BLaER1 treated with 17β-estradiol and CSF1 and Interleukin-3, amounts not matched to agents 10 nM and 100 nM (cell line): ENCODE data around the gene AGAP1.

Experiments
- H3K27ac ChIP-seq, 11 experiments: shearing (Covaris generic); formaldehyde crosslinking; 2 replicates each; pipeline ENCODE4 v1.8.1; 2022
- H3K27me3 ChIP-seq, 11 experiments: shearing (Covaris generic); formaldehyde crosslinking; 2 replicates each; pipeline ENCODE4 v1.8.1; 2022
- H3K36me3 ChIP-seq, 11 experiments: shearing (Covaris generic); formaldehyde crosslinking; 2 replicates each; pipeline ENCODE4 v1.8.1; 2022
- H3K4me1 ChIP-seq, 10 experiments: shearing (Covaris generic); formaldehyde crosslinking; 2 replicates each; pipeline ENCODE4 v1.8.1; 2022
- H3K4me2 ChIP-seq, 11 experiments: shearing (Covaris generic); formaldehyde crosslinking; 2 replicates each; pipeline ENCODE4 v1.8.1; 2022
- H3K4me3 ChIP-seq, 10 experiments: shearing (Covaris generic); formaldehyde crosslinking; 2 replicates each; pipeline ENCODE4 v1.8.1; 2022
- H3K9ac ChIP-seq, 11 experiments: shearing (Covaris generic); formaldehyde crosslinking; 2 replicates each; pipeline ENCODE4 v1.8.1; 2022
- H3K9me3 ChIP-seq, 11 experiments: shearing (Covaris generic); formaldehyde crosslinking; replicated peaks in 1 of 11; 2 replicates each; pipeline ENCODE4 v1.8.1; 2022
- H4K20me1 ChIP-seq, 11 experiments: shearing (Covaris generic); formaldehyde crosslinking; 2 replicates each; pipeline ENCODE4 v1.8.1; 2022
- Cebpa-rat ChIP-seq, 11 experiments: shearing (Covaris generic); IDR thresholded peaks; 2 replicates each; pipeline ENCODE4 v1.8.1; 2022

The AGAP1 gene

DNA sequence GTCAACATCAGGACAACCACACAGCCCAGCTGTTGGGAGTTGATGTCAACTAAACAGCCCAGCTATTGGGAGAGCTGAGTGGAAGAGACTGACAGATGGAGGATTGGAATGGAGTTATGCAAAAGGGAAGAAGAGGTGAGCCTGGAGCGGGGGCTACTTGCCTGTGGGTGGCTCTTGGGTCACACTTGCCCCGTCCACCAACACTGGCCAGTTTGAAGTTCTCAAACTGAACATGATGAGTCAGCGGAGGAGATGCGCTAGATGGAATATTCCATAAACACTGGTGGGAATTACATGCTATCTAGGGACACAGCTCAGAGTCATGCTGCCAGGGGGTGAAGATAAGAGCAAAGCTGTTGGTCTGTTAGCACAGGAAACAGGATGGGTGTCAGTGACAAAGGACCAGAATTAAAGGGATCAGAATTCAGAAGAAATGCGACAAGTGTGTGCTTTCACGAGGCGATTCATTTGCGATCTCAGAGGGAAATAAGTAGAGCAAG is 33.2 kb upstream of the AGAP1 start:
- H3K36me3 ChIP-seq, result no peaks in the 10 kb centered on the region
- H3K27me3 ChIP-seq, result no peaks in the 10 kb centered on the region
- H4K20me1 ChIP-seq, result no peaks in the 10 kb centered on the region
- no peak overlapping the region for H3K9ac ChIP-seq
- H3K4me2 ChIP-seq, result no peak overlapping the region
- H3K27ac ChIP-seq, result no peak overlapping the region
- H3K9me3 ChIP-seq, result peaks cover 9 to 20% (median 16%) of the 10 kb centered on the region in 11 experiments; a peak in 21 of 22 replicates
- no peak overlapping the region for H3K4me3 ChIP-seq
- H3K4me1 ChIP-seq, result no peaks in the 10 kb centered on the region
- no peak for TF ChIP-seq Cebpa-rat (IDR thresholded peaks at IDR 0.05)

DNA sequence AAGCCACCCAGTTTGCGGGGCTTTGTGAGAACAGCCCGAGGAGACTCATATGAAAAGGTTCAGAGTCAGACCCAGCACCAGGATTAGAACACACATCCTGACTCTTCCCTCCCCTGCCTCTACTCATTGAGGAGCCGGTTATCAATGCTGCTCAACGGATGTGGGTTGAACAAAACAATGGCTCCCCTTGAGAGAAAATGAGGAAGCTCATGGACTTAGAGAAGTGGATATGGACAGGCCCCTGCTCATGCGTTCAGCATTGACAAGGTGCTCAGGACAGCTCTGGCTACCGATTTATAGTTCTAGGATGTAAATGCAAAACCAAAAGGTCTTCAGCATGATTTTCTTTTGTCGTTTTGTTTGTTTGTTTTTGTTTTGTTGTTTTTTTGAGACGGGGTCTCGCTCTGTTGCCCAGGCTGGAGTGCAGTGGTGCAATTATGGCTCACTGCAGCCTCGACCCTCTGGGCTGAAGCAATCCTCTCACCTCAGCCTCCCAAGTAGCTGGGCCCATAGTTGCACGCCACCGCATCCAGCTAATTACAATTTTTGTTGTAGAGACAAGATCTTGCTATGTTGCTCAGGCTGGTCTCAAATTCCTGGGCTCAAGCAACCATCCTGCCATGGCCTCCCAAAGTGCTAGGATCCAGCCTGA is 32.0 kb upstream of the AGAP1 start:
- no peaks in the 10 kb centered on the region for H3K4me1 ChIP-seq
- H3K27ac ChIP-seq, result no peak overlapping the region
- no peaks in the 10 kb centered on the region for H3K36me3 ChIP-seq
- no peak overlapping the region for H3K4me3 ChIP-seq
- H3K27me3 ChIP-seq, result no peaks in the 10 kb centered on the region
- peaks cover under 1 to 8% (median 6%) of the 10 kb centered on the region in 11 experiments; a peak in 20 of 22 replicates for H3K9me3 ChIP-seq
- no peak for TF ChIP-seq Cebpa-rat (IDR thresholded peaks at IDR 0.05)
- no peak overlapping the region for H3K9ac ChIP-seq
- H4K20me1 ChIP-seq, result no peaks in the 10 kb centered on the region
- H3K4me2 ChIP-seq, result no peak overlapping the region

DNA sequence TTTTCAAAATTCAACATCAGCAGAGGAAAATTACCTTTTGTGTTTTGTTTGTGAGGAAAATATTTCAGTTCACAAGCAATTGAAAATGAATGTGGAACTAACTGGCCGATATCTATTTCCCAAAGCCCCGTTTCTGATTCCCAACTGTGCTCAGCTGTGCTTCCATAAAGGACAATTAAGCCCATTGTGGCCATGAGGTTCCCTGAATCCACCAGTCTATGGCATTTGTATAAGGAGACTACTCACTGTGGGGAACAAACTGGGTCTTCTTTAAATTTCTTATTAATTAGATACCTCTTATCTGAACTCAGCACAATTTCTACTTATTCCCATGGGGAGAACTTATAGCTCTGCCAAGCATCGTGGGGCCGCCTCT is 31.4 kb upstream of the AGAP1 start:
- Histone ChIP-seq H3K36me3 (no peaks in the 10 kb centered on the region), H4K20me1 (no peaks in the 10 kb centered on the region), H3K27me3 (no peaks in the 10 kb centered on the region), H3K4me3 (no peak overlapping the region), H3K9me3 (peaks cover 0 to 2% (median 1%) of the 10 kb centered on the region in 11 experiments; a peak in 9 of 22 replicates), H3K4me2 (no peak overlapping the region), H3K27ac (no peak overlapping the region), H3K4me1 (peaks cover 0 to 5% (median 2%) of the 10 kb centered on the region in 10 experiments; a peak in 10 of 20 replicates), H3K9ac (no peak overlapping the region)
- no peak for TF ChIP-seq Cebpa-rat (IDR thresholded peaks at IDR 0.05)

DNA sequence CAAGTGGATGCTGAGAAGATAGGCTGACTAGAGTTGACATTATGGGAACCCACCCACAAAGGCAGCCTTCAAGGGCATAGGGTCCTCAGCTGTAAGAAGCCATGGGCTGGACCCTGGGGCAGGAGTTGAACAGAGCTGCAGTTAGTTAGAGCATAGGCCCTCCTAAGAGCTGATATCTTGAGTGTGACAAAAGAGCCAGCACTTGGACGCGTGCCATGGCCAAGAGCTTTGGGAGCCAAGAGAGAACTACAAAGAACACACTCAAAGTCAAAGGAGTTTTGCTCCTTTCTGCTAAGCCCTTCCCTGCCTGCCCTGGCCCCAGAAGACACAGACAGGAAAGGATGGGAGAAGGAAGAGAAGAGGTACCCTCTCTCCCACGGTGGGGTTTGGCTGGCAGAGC is 29.9 kb upstream of the AGAP1 start:
- Histone ChIP-seq H3K4me3 (no peak overlapping the region), H4K20me1 (no peaks in the 10 kb centered on the region), H3K9ac (no peak overlapping the region), H3K9me3 (no peaks in the 10 kb centered on the region), H3K4me2 (no peak overlapping the region), H3K4me1 (peaks cover 1 to 20% (median 10%) of the 10 kb centered on the region in 10 experiments), H3K36me3 (no peaks in the 10 kb centered on the region), H3K27ac (no peak overlapping the region), H3K27me3 (no peaks in the 10 kb centered on the region)
- TF ChIP-seq Cebpa-rat (IDR thresholded peaks at IDR 0.05), result no peak

DNA sequence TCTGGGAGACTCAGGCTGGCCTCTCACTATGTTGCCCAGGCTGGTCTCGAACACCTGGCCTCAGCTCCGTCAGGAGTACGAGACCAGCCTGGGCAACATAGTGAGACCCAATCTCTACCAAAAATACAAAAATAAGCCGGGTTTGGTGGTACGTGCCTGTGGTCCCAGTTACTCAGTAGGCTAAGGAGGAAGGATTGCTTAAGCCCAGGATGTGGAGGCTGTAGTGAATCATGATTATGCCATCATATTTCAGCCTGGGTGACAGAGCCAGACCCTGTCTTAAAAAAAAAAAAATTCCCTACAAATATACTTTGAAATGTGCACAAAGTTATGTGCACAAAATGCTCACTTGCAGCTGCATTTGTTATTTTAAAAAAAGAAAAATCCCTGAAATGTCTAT is 26.3 kb upstream of the AGAP1 start:
- H3K9ac ChIP-seq, result no peak overlapping the region
- H3K27ac ChIP-seq, result no peak overlapping the region
- no peaks in the 10 kb centered on the region for H3K9me3 ChIP-seq
- no peak overlapping the region for H3K4me3 ChIP-seq
- no peaks in the 10 kb centered on the region for H3K27me3 ChIP-seq
- peak overlapping the region in 5 of 11 experiments; percentile 18 to 60 (median 42); a peak in 8 of 22 replicates for H3K4me2 ChIP-seq
- H4K20me1 ChIP-seq, result no peaks in the 10 kb centered on the region
- TF ChIP-seq Cebpa-rat (IDR thresholded peaks at IDR 0.05), result no peak; a peak in 1 of 22 replicates
- H3K4me1 ChIP-seq, result peaks cover 10 to 29% (median 23%) of the 10 kb centered on the region in 10 experiments
- H3K36me3 ChIP-seq, result no peaks in the 10 kb centered on the region

DNA sequence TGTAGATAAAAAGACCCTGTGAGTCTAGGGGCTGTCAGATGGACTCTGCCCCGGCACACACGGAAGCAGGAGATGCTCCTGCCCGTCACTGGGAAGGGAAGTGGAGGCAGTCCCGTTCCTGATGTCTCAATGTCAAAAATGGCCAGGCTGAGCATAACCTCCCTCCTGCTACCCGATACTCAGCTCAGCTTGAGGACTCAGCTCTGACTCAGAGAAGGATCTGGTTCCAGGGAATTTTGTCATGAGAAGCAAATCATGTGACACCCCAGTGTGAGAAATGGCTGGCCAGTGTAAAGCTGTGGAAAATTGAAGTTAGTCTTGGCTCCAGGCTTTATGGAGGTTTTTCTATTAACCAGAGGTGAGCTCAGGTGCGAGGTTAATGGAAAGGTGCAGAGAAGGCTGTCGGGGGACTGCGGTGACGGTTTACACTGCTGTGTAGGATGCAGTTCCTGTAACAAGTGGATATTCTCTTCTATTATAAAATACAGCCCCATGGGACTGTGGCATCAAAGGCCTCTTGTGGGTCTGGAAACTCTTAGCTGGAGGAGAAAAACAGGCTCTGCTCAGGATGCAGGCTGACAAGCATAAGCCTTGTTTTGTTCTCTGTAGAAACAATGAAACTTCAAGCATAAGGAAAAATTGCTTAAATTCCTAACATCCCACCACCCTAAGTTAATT is 24.7 kb upstream of the AGAP1 start:
- no peaks in the 10 kb centered on the region for H4K20me1 ChIP-seq
- H3K4me3 ChIP-seq, result no peak overlapping the region
- peak overlapping the region; percentile 4 to 64 (median 41); a peak in 19 of 22 replicates for H3K4me2 ChIP-seq
- H3K9ac ChIP-seq, result no peak overlapping the region
- no peaks in the 10 kb centered on the region for H3K27me3 ChIP-seq
- H3K4me1 ChIP-seq, result peaks cover 10 to 29% (median 23%) of the 10 kb centered on the region in 10 experiments
- no peak for TF ChIP-seq Cebpa-rat (IDR thresholded peaks at IDR 0.05)
- no peak overlapping the region for H3K27ac ChIP-seq
- peaks cover 0 to 5% (median 0%) of the 10 kb centered on the region in 11 experiments; a peak in 5 of 22 replicates for H3K9me3 ChIP-seq
- H3K36me3 ChIP-seq, result no peaks in the 10 kb centered on the region

DNA sequence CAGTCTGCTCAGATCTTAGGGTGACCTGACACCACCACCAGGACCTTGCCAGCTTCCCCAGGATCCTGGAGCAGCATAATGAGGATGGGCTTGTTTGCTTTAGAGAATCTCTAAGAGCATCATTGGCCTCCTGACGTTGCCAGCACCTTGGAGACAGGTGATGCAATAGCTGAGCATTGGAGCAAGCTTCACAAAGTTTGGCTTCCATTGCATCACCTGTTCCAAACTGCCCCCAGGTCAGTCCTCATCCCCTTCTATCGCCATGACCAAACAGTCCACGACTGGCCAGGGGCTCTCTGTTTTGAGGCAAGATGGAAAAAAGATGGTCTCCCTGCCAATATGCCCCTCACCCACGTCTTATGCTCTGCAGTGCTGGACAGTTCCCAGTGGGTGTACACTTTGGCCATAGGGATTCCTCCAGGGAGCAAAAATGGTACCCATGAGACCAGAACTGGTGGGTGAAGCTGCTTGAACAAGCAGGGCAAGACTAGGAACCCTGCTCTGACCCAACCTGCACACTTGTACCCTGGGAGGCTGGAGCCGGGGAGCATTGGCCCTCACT is 22.6 kb upstream of the AGAP1 start:
- H3K9ac ChIP-seq, result no peak overlapping the region
- H3K27ac ChIP-seq, result no peak overlapping the region
- H3K4me2 ChIP-seq, result no peak overlapping the region

DNA sequence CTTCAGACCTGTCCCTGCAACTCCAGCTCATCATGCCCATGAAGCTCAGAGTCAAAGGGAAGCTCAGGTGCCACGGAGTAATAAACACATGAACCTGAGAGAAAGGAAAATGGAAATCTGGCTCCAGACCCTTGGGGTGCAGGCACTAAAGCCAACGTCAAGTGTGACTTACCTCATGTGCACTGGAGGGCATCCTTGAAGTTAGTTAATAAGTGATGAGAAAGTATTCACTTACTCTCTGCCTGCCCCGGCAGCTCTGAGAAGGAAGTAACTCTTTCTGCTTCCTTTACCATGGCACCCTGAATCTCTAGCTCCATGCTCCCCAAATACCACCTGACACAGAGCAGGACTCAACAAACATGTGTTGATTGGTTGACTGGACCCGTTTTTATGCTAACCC is 21.4 kb upstream of the AGAP1 start:
- no peaks in the 10 kb centered on the region for H3K27me3 ChIP-seq
- no peak for TF ChIP-seq Cebpa-rat (IDR thresholded peaks at IDR 0.05)
- peaks cover 12 to 31% (median 19%) of the 10 kb centered on the region in 11 experiments for H3K9me3 ChIP-seq
- H3K4me2 ChIP-seq, result no peak overlapping the region
- H3K4me1 ChIP-seq, result peaks cover 10 to 24% (median 20%) of the 10 kb centered on the region in 10 experiments
- no peaks in the 10 kb centered on the region for H3K36me3 ChIP-seq
- no peak overlapping the region for H3K9ac ChIP-seq
- no peak overlapping the region for H3K27ac ChIP-seq
- H3K4me3 ChIP-seq, result no peak overlapping the region
- no peaks in the 10 kb centered on the region for H4K20me1 ChIP-seq

More for the DNA sequence above, 22.6 kb upstream of the AGAP1 start:
- Histone ChIP-seq H3K36me3 (no peaks in the 10 kb centered on the region), H3K4me1 (peaks cover 10 to 29% (median 23%) of the 10 kb centered on the region in 10 experiments), H3K27me3 (no peaks in the 10 kb centered on the region), H3K9me3 (peaks cover 12 to 24% (median 18%) of the 10 kb centered on the region in 11 experiments), H3K4me3 (no peak overlapping the region), H4K20me1 (no peaks in the 10 kb centered on the region)
- no peak for TF ChIP-seq Cebpa-rat (IDR thresholded peaks at IDR 0.05)

DNA sequence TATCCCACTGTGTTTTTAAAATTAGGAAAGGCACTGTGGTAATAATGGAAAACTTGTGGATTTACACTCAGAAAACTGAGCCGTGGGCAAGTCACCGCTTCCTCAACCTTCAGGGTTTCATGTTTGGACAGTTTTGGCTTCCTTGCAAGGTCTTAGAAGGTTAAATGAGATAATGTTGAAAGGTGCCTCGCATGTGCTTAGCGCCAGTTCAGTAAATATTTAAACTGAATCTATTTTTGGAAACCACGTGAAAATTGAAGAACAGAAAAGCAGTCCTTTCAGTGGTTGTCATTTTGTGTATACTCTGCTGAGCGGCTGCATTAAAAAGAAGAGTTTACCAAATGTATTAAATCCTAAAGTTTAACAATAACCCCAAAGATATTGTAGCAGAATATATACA is 15.2 kb upstream of the AGAP1 start:
- H3K4me3 ChIP-seq, result no peak overlapping the region
- peaks cover 12 to 40% (median 20%) of the 10 kb centered on the region in 11 experiments for H3K9me3 ChIP-seq
- no peaks in the 10 kb centered on the region for H4K20me1 ChIP-seq
- no peak overlapping the region for H3K9ac ChIP-seq
- H3K27me3 ChIP-seq, result no peaks in the 10 kb centered on the region
- H3K4me1 ChIP-seq, result no peaks in the 10 kb centered on the region
- no peaks in the 10 kb centered on the region for H3K36me3 ChIP-seq
- TF ChIP-seq Cebpa-rat (IDR thresholded peaks at IDR 0.05), result no peak
- H3K4me2 ChIP-seq, result no peak overlapping the region
- no peak overlapping the region for H3K27ac ChIP-seq
